H1 (cell line): ENCODE data around the gene CLCNKB. TPM values are rescaled to one million over a fixed set of nuclear protein-coding genes. Genes with fewer than 3 reads are reported as not detected.
"Not testable (repeated sequence)": the region's sequence is repeated elsewhere in the genome, so short reads cannot be mapped to it uniquely, and the experiment has no call there.

Experiments
- CTCF ChIA-PET: fragments of 300-600 bp; sonication (Branson Sonifier 250); formaldehyde crosslinking; loops from one replicate; lab custom pipeline; 2021; ENCODE audit not compliant: partially characterized antibody; lab: Charles Lee
- POLR2A ChIA-PET: fragments of 300-600 bp; sonication (Branson Sonifier 250); formaldehyde crosslinking; loops from one replicate; lab custom pipeline; 2021; ENCODE audit warnings: inconsistent platforms; ENCODE audit not compliant: partially characterized antibody; lab: Charles Lee
- DNase-seq, 2 experiments: peaks; one replicate each; pipeline versions ENCODE4 v3.0.0 to v3.0.0-alpha.2; 2010 to 2022; ENCODE audit warnings: low spot score in 2 of 2, low read depth in 1 of 2, mixed read lengths in 1 of 2
- FAIRE-seq: peaks from 2 replicates; lab custom pipeline; 2011; peaks lifted over from hg19 to GRCh38; lab: Jason Lieb, UNC
- H2AFZ ChIP-seq: 2 replicates; pipeline ENCODE4 v1.8.1; 2012; ENCODE audit warnings: low read length, inconsistent platforms
- H2AK5ac ChIP-seq: 2 replicates; pipeline ENCODE4 v1.6.1; 2013; ENCODE audit warnings: low read depth, low read length
- H2BK120ac ChIP-seq: replicated peaks from 2 replicates; pipeline ENCODE3; 2013; ENCODE audit warnings: low read depth, low read length, inconsistent platforms
- H2BK12ac ChIP-seq: 2 replicates; pipeline ENCODE4 v1.6.1; 2013; ENCODE audit warnings: low read depth, low read length
- H2BK15ac ChIP-seq: 2 replicates; pipeline ENCODE4 v1.6.1; 2013; ENCODE audit warnings: low read length
- H2BK20ac ChIP-seq: 2 replicates; pipeline ENCODE4 v1.6.1; 2013; ENCODE audit warnings: low read length
- H2BK5ac ChIP-seq: 2 replicates; pipeline ENCODE4 v1.6.1; 2013; ENCODE audit warnings: low read depth, low read length
- H3K14ac ChIP-seq: 2 replicates; pipeline ENCODE4 v1.6.1; 2013; ENCODE audit warnings: inconsistent platforms; ENCODE audit not compliant: insufficient read length
- H3K18ac ChIP-seq: 2 replicates; pipeline ENCODE4 v1.6.1; 2013; ENCODE audit warnings: low read length; ENCODE audit errors: extremely low read depth
- H3K23ac ChIP-seq: 2 replicates; pipeline ENCODE4 v1.6.1; 2013; ENCODE audit warnings: inconsistent platforms; ENCODE audit not compliant: insufficient read length
- H3K23me2 ChIP-seq: 2 replicates; pipeline ENCODE4 v1.6.1; 2013; ENCODE audit warnings: low read depth, low read length
- H3K27ac ChIP-seq: 2 replicates; pipeline ENCODE4 v1.6.1; 2011; ENCODE audit warnings: low read depth, low read length, inconsistent platforms
- H3K27me3 ChIP-seq, 4 experiments: replicated peaks in 1 of 4; 1 replicate in 1 of 4; 2 replicates in 3 of 4; pipeline versions ENCODE4 v1.6.1 to v1.8.1; 2011 to 2013; ENCODE audit warnings: low read length in 3 of 4, mild to moderate bottlenecking in 3 of 4, inconsistent platforms in 2 of 4, mixed read lengths in 2 of 4, moderate library complexity in 1 of 4; ENCODE audit not compliant: control insufficient read depth in 3 of 4, insufficient read depth in 3 of 4; ENCODE audit errors: extremely low read depth in 1 of 4
- H3K36me3 ChIP-seq, 4 experiments: 2 replicates each; pipeline versions ENCODE4 v1.6.1 to v1.8.1; 2011 to 2013; ENCODE audit warnings: mild to moderate bottlenecking in 4 of 4, low read length in 3 of 4, moderate library complexity in 2 of 4, control low read depth in 1 of 4, inconsistent platforms in 1 of 4; ENCODE audit not compliant: insufficient read depth in 4 of 4, control insufficient read depth in 2 of 4
- H3K4ac ChIP-seq: replicated peaks from 2 replicates; pipeline ENCODE3; 2013; ENCODE audit warnings: low read length, low read depth, mixed read lengths, inconsistent platforms; ENCODE audit not compliant: insufficient read length
- H3K4me1 ChIP-seq, 4 experiments: replicated peaks in 1 of 4; 1 replicate in 1 of 4; 2 replicates in 3 of 4; pipeline versions ENCODE4 v1.6.1 to v1.8.1; 2011 to 2013; ENCODE audit warnings: low read length in 3 of 4, inconsistent platforms in 2 of 4, mixed read lengths in 1 of 4; ENCODE audit not compliant: insufficient read depth in 4 of 4, control insufficient read depth in 3 of 4
- H3K4me2 ChIP-seq, 2 experiments: 2 replicates each; pipeline versions ENCODE4 v1.6.1 to v1.8.1; 2011 to 2013; ENCODE audit warnings: low read depth in 2 of 2, low read length in 2 of 2, control low read depth in 1 of 2, inconsistent platforms in 1 of 2, mild to moderate bottlenecking in 1 of 2; ENCODE audit not compliant: insufficient read depth in 1 of 2
- H3K4me3 ChIP-seq, 4 experiments: fragments of 200-600, 300-600 bp in 1 of 4; sonication (generic), shearing (Covaris generic), sonication (Bioruptor Twin) in 1 of 4; 2 replicates each; pipeline versions ENCODE4 v1.5.1 to v1.8.1; 2011 to 2016; ENCODE audit warnings: low read length in 4 of 4, low read depth in 3 of 4, control low read depth in 2 of 4, inconsistent platforms in 2 of 4, mild to moderate bottlenecking in 2 of 4, mixed read lengths in 1 of 4, moderate library complexity in 1 of 4; ENCODE audit not compliant: insufficient read depth in 2 of 4; ENCODE audit errors: extremely low read depth in 1 of 4
- H3K56ac ChIP-seq: replicated peaks from 2 replicates; pipeline ENCODE3; 2013; ENCODE audit warnings: low read depth, mild to moderate bottlenecking, mixed read lengths, low read length, inconsistent platforms; ENCODE audit not compliant: insufficient read length
- H3K79me1 ChIP-seq: 2 replicates; pipeline ENCODE4 v1.6.1; 2013; ENCODE audit warnings: low read depth, low read length, control low read depth
- H3K79me2 ChIP-seq, 2 experiments: 2 replicates each; pipeline versions ENCODE4 v1.6.1 to v1.8.1; 2012 to 2013; ENCODE audit warnings: low read length in 2 of 2, mild to moderate bottlenecking in 2 of 2, inconsistent platforms in 1 of 2; ENCODE audit not compliant: insufficient read depth in 2 of 2, control insufficient read depth in 1 of 2
- H3K9ac ChIP-seq, 4 experiments: replicated peaks in 1 of 4; 1 replicate in 1 of 4; 2 replicates in 3 of 4; pipeline versions ENCODE4 v1.6.1 to v1.8.1; 2011 to 2013; ENCODE audit warnings: low read depth in 3 of 4, low read length in 3 of 4, control low read depth in 2 of 4, mild to moderate bottlenecking in 2 of 4, moderate library complexity in 2 of 4, inconsistent platforms in 1 of 4; ENCODE audit errors: extremely low read depth in 1 of 4
- H3K9me3 ChIP-seq, 2 experiments: 2 replicates each; pipeline versions ENCODE4 v1.6.1 to v1.8.1; 2012 to 2013; ENCODE audit warnings: mild to moderate bottlenecking in 2 of 2, moderate library complexity in 2 of 2, control low read depth in 1 of 2, inconsistent platforms in 1 of 2, low read depth in 1 of 2, low read length in 1 of 2, mixed read lengths in 1 of 2; ENCODE audit not compliant: insufficient read depth in 2 of 2
- H4K20me1 ChIP-seq, 2 experiments: replicated peaks in 1 of 2; 2 replicates each; pipeline versions ENCODE3 to v1.8.1; 2011 to 2013; ENCODE audit warnings: inconsistent platforms in 2 of 2, low read length in 2 of 2, mild to moderate bottlenecking in 1 of 2; ENCODE audit not compliant: insufficient read depth in 2 of 2, control insufficient read depth in 1 of 2
- H4K5ac ChIP-seq: 2 replicates; pipeline ENCODE4 v1.6.1; 2013; ENCODE audit warnings: low read length, low read depth, mixed read lengths, inconsistent platforms; ENCODE audit not compliant: insufficient read length
- H4K8ac ChIP-seq: 2 replicates; pipeline ENCODE4 v1.8.0; 2013; ENCODE audit warnings: mild to moderate bottlenecking, moderate library complexity, low read length, inconsistent platforms; ENCODE audit not compliant: insufficient read depth; ENCODE audit errors: extremely low read depth
- H4K91ac ChIP-seq: replicated peaks from 2 replicates; pipeline ENCODE3; 2013; ENCODE audit warnings: low read length, mixed read lengths, inconsistent platforms; ENCODE audit not compliant: insufficient read length
- WGBS, 2 experiments: shearing (Covaris generic) in 1 of 2; methylation state at CpG; one replicate each; pipeline versions ENCODE4 v1.1.6 to v1.1.7; 2013 to 2015; ENCODE audit warnings: low lambda C conversion rate in 2 of 2, mixed read lengths in 2 of 2, inconsistent platforms in 1 of 2, low coverage in 1 of 2, missing lambda C conversion rate in 1 of 2; ENCODE audit not compliant: insufficient replicate concordance in 2 of 2, insufficient coverage in 1 of 2, insufficient read length in 1 of 2; ENCODE audit errors: extremely low coverage in 1 of 2, missing lambda C conversion rate in 1 of 2; 5-methylcytosine and 5-hydroxymethylcytosine counted together
- polyA plus RNA-seq, 7 experiments: library from polyadenylated mRNA; depleted of rRNA in 3 of 7; stranded (reverse) in 5 of 7; unstranded in 2 of 7; fragments of >200 nt in 5 of 7; fragments of 200-250 nt in 2 of 7; gene quantifications; 1 replicate in 5 of 7; 2 replicates in 1 of 7; 4 replicates in 1 of 7; pipeline versions ENCODE4 v1.2.1 to v1.2.3, GENCODE V29; 2011 to 2013; ENCODE audit warnings: missing spikeins in 2 of 7, mixed read lengths in 2 of 7
- total RNA-seq: library from RNA; stranded (reverse); fragmentation: NEBNext Ultra II Directional; extraction: Animal tissue kit (Norgen Biotek cat#: 25700); gene quantifications from 2 replicates; pipeline ENCODE4 v1.2.1, GENCODE V29; 2021

Gene CLCNKB
- total and polyA plus RNA-seq, 2 of the 8 experiments (the other 6 are each of a cell fraction or from before 2014, with no cell fraction given), result 1.2 to 3.5 TPM

GRCh38 chr1:16057314-16057915 is 13.8 kb downstream of the CLCNKB start:
- H2BK120ac ChIP-seq, H2BK5ac ChIP-seq, H3K36me3 ChIP-seq, H3K79me2 ChIP-seq, H4K20me1 ChIP-seq, H3K4me2 ChIP-seq, H3K18ac ChIP-seq, H4K91ac ChIP-seq, H4K8ac ChIP-seq, H3K9me3 ChIP-seq, H3K27ac ChIP-seq, H3K79me1 ChIP-seq, H4K5ac ChIP-seq, FAIRE-seq, H3K4me1 ChIP-seq, H2BK20ac ChIP-seq, H3K56ac ChIP-seq, DNase-seq, H3K27me3 ChIP-seq, H3K9ac ChIP-seq, H3K14ac ChIP-seq, H3K4ac ChIP-seq, H3K23ac ChIP-seq, H2AFZ ChIP-seq, H2BK15ac ChIP-seq, H3K23me2 ChIP-seq, H2AK5ac ChIP-seq, H2BK12ac ChIP-seq, H3K4me3 ChIP-seq: not testable (repeated sequence)
- POLR2A ChIA-PET, result interaction anchor here (0.6 to 1.0 kb wide), 3 partner anchors 10 to 50 kb away, joined by 3 read pairs; no protein-coding TSS in a partner anchor
- WGBS, 2 experiments, result 72% methylated on average over 5 of the region's 7 CpGs; no CpG with 5 or more reads in 1 of the 2 experiments
- CTCF ChIA-PET, result interaction anchor here (0.7 to 5.5 kb wide), 10 partner anchors 13 to 266 kb away, joined by 3 to 34 read pairs (median 4); no protein-coding TSS in a partner anchor
